Body of pancreas (tissue), 4 donors: ENCODE measurements around the gene KRT71. TPM values are rescaled to one million over a fixed set of nuclear protein-coding genes. Genes with fewer than 3 reads are reported as not detected.

Source experiments
- ATAC-seq: fragments of 150-250 bp; one replicate; pipeline ENCODE4 v1.9.1; 2016
- DNase-seq, 4 donors: peaks; one replicate each; pipeline ENCODE4 v3.0.0-alpha.2; 2019
- H3K27ac ChIP-seq, 4 donors: fragments of 200-600 bp; sonication (generic); 1 replicate in 3 of 4; 2 replicates in 1 of 4; pipeline versions ENCODE4 v1.5.1 to v1.6.1; 2016 to 2019; ENCODE audit warnings: mild to moderate bottlenecking in 1 of 4, mixed read lengths in 1 of 4, moderate library complexity in 1 of 4
- H3K27me3 ChIP-seq, 2 donors: fragments of 200-600 bp; sonication (generic); one replicate each; pipeline ENCODE4 v1.6.0; 2016; ENCODE audit warnings: mild to moderate bottlenecking in 1 of 2
- H3K36me3 ChIP-seq, 2 donors: fragments of 200-600 bp; sonication (generic); replicated peaks in 1 of 2; 2 replicates each; pipeline ENCODE4 v1.5.1; 2016; ENCODE audit warnings: low read depth in 2 of 2; ENCODE audit not compliant: insufficient read depth in 1 of 2
- H3K4me1 ChIP-seq: fragments of 200-600 bp; sonication (generic); one replicate; pipeline ENCODE4 v1.6.0; 2016
- H3K4me3 ChIP-seq, 2 donors: fragments of 200-600 bp; sonication (generic); 1 replicate in 1 of 2; 2 replicates in 1 of 2; pipeline ENCODE4 v1.5.1; 2016 to 2019
- H3K9me3 ChIP-seq, 3 donors: fragments of 200-600 bp; sonication (generic); 1 replicate in 2 of 3; 2 replicates in 1 of 3; pipeline ENCODE4 v1.5.1; 2016
- POLR2A ChIP-seq, 3 donors: fragments of 450-650 bp; IDR thresholded peaks; one replicate each; pipeline ENCODE4 v1.6.1; 2016; ENCODE audit warnings: antibody characterized with exemption in 3 of 3, mild to moderate bottlenecking in 2 of 3
- WGBS, 2 donors: methylation state at CpG; one replicate each; pipeline ENCODE4 v1.1.5; 2017; 5-methylcytosine and 5-hydroxymethylcytosine counted together
- intact Hi-C: fragments of 100-400 bp; cut with DNase I; formaldehyde crosslinking; loops from one replicate; pipeline ENCODE4 v1.15.1; 2023
- total RNA-seq, 2 donors: library from RNA; depleted of rRNA; stranded (reverse); fragments of >200 nt; gene quantifications; one replicate each; pipeline ENCODE4 v1.1.0, GENCODE V29; 2016
- TF ChIP-seq, protein P1 (sequence below), 7 experiments: fragments of 450-650 bp in 4 of 7; fragments of 200-600 bp in 3 of 7; sonication (generic) in 3 of 7; IDR thresholded peaks; one replicate each; pipeline ENCODE4 v1.5.1; 2016 to 2019; ENCODE audit warnings: antibody characterized with exemption in 7 of 7

KRT71 gene
- total RNA-seq, 2 donors from 2014 or later = not detected

DNA sequence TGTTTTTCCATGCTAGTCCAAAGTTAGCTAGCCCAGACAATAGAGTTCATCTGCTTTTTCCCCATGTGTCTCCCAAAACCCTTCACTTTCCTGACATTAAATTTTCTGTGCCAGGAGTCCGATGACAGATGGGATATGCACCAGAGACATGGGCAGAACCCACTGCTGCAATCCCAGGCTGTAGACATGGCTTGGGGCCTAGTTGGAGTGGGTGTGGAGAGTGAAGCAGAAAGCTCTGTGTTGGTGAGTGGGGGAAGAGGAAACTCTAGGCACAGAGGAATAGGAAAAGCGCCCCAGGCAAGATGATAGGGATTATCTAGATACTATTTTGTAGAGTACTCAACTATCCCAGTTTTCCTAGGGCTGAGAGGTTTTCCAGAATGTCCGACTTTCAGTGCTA lies 25.5 kb upstream of the KRT71 start:
- Histone ChIP-seq H3K27ac (no peak overlapping the region), H3K4me3 (no peak overlapping the region), H3K4me1 (no peaks in the 10 kb centered on the region), H3K9me3 (no peaks in the 10 kb centered on the region), H3K27me3 (no peaks in the 10 kb centered on the region), H3K36me3 (no peaks in the 10 kb centered on the region)
- DNase-seq = no peak
- no peak for TF ChIP-seq POLR2A (IDR thresholded peaks at IDR 0.05)
- TF ChIP-seq, protein P1, sequence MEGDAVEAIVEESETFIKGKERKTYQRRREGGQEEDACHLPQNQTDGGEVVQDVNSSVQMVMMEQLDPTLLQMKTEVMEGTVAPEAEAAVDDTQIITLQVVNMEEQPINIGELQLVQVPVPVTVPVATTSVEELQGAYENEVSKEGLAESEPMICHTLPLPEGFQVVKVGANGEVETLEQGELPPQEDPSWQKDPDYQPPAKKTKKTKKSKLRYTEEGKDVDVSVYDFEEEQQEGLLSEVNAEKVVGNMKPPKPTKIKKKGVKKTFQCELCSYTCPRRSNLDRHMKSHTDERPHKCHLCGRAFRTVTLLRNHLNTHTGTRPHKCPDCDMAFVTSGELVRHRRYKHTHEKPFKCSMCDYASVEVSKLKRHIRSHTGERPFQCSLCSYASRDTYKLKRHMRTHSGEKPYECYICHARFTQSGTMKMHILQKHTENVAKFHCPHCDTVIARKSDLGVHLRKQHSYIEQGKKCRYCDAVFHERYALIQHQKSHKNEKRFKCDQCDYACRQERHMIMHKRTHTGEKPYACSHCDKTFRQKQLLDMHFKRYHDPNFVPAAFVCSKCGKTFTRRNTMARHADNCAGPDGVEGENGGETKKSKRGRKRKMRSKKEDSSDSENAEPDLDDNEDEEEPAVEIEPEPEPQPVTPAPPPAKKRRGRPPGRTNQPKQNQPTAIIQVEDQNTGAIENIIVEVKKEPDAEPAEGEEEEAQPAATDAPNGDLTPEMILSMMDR (IDR thresholded peaks at IDR 0.05) = no peak
- intact Hi-C loops = no loop called here
- ATAC-seq = no peak
- 66 to 81% methylated on average over 3 of the region's 3 CpGs for WGBS, 2 donors

DNA sequence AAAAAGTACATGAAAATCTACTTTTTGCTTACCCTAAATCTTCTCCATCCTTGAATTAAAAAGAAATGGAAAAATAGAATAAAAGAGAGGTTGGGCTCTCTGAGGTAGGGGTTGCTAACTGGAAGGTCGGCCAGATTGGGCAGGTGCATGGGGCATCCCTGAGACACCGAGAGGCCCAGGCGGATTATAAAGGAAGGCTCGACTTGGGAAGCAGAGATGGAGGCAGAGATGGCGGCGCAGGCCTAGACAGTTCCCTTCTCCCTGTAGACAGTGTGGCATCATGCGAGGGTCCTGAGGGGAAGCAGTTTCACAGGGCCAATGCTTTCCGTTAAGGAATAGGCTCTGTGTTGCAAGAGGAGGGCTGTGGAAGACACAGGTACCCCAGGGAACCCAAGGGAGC lies 24.4 kb upstream of the KRT71 start:
- H3K4me3 ChIP-seq = no peak overlapping the region
- ATAC-seq = no peak
- no peak overlapping the region for H3K27ac ChIP-seq
- TF ChIP-seq, protein P1 (IDR thresholded peaks at IDR 0.05) = no peak
- no peak for TF ChIP-seq POLR2A (IDR thresholded peaks at IDR 0.05)
- H3K36me3 ChIP-seq = no peaks in the 10 kb centered on the region
- intact Hi-C loops = no loop called here
- H3K9me3 ChIP-seq = no peaks in the 10 kb centered on the region
- WGBS, 2 donors = 85 to 89% methylated on average over 8 of the region's 8 CpGs
- no peak for DNase-seq
- no peaks in the 10 kb centered on the region for H3K27me3 ChIP-seq
- H3K4me1 ChIP-seq = no peaks in the 10 kb centered on the region

DNA sequence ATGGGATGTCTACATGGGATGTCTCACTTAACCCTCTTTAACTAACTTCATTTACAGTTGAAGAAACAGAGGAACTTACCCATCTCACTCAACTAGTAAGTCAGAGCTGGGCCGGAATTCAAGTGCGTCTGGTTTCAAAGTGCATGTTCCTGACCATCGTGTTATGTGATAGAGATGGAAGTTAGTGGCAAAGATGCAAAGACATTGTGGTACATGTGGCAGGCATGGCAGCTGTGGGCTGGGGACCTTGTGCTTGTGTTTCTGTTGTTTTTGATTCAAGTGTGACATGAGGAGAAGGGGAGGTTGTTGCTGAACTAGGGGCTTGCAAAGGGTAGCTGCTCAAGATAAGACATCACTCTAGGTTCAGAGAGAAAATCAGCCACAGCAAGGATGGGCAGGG lies 23.0 kb upstream of the KRT71 start:
- TF ChIP-seq, protein P1 (IDR thresholded peaks at IDR 0.05) = no peak
- TF ChIP-seq POLR2A (IDR thresholded peaks at IDR 0.05) = no peak
- Histone ChIP-seq H3K36me3 (no peaks in the 10 kb centered on the region), H3K27me3 (no peaks in the 10 kb centered on the region), H3K9me3 (no peaks in the 10 kb centered on the region), H3K4me3 (no peak overlapping the region), H3K4me1 (no peaks in the 10 kb centered on the region), H3K27ac (no peak overlapping the region)
- ATAC-seq (no peak), DNase-seq (no peak)
- WGBS, 2 donors = 87 to 92% methylated on average over 3 of the region's 3 CpGs
- intact Hi-C loops = no loop called here

DNA sequence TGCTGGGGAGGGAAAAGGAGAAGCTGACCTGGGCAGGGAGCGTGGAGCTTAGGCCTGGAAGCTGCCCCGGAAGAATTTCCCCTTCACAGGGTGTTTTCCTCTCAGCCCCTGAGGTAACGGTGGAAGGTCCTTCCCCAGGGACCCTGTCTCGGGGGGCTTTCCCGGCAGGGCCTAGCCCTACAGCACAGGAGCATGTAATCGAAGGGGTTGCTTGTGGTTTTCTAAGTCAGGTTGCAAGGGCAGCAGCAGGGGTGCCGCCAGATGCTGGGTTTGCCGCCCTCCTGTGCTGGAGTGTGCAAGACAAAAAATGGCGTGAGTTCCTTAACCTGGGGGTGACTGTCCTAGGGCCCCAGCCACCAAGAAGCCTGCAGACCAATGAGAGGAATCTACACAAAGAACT lies 22.3 kb upstream of the KRT71 start:
- no peak overlapping the region for H3K27ac ChIP-seq
- 74 to 85% methylated on average over 8 to 9 of the region's 9 CpGs for WGBS, 2 donors
- ATAC-seq = no peak
- DNase-seq = no peak
- H3K36me3 ChIP-seq = no peaks in the 10 kb centered on the region
- H3K4me1 ChIP-seq = no peaks in the 10 kb centered on the region
- no peak overlapping the region for H3K4me3 ChIP-seq
- intact Hi-C loops = no loop called here
- TF ChIP-seq POLR2A (IDR thresholded peaks at IDR 0.05) = no peak
- TF ChIP-seq, protein P1 (IDR thresholded peaks at IDR 0.05) = no peak
- H3K9me3 ChIP-seq = no peaks in the 10 kb centered on the region
- no peaks in the 10 kb centered on the region for H3K27me3 ChIP-seq

DNA sequence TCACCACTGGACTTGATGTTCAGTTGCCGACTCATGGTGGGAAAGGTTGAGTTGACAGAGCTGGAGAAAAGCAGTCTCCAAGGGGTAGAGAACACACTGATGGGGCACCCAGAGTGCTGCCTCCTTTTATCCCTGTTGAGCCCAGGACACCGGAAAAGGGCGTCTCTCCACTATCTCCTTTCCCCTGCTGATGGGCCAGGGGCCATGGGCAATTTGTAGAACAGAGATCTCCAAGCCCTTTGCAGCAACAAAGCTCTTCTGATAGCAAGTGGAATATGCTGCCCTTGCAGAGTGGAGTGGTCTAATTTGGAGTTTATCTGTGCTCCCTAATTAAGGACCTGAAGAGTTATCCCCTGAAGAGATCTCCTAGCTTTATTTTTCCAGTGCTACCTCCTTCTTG lies 20.8 kb upstream of the KRT71 start, which contains the start of gene KRT74:
Gene KRT74, minus strand, starts transcription at position 101 of the 400 bp plus-strand sequence. Its CDS starts 66 bp downstream, at position 35.
- Histone ChIP-seq H3K27ac (no peak within 1 kb of the TSS), H3K9me3 (no peaks in the 10 kb centered on the region), H3K36me3 (no peaks in the 10 kb centered on the region), H3K4me1 (no peaks in the 10 kb centered on the region), H3K27me3 (no peaks in the 10 kb centered on the region), H3K4me3 (no peak within 1 kb of the TSS)
- ATAC-seq = no peak
- intact Hi-C loops = no loop called here
- TF ChIP-seq, protein P1 (IDR thresholded peaks at IDR 0.05) = no peak
- TF ChIP-seq POLR2A (IDR thresholded peaks at IDR 0.05) = no peak
- WGBS, 2 donors = 76 to 86% methylated on average over 3 of the region's 3 CpGs
- no peak for DNase-seq
